Measurements from ENCODE around the gene SINHCAF.

The SINHCAF gene

DNA sequence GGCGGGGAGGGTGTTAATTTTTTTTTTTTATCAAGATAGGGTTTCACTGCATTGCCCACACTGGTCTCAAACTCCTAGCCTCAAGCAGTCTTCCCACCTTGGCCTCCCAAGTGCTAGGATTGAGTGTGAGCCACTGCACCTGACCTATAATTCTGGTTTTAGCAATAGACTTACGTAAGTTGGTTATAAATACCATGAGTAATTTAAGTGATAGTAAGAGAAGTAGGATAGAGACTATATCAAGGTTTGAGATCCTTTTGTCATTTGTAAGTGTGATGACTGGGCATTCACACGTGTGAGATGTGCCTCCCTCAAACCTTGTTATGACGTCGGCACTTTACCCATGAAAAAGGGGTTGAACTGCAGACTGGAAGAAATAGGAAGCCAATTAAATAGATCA lies 22.5 kb downstream of the SINHCAF start:
- H3K4me2 ChIP-seq (ENCODE audit: low read length, poor library complexity, severe bottlenecking) = no peak overlapping the region
- no peak overlapping the region for H3K4ac ChIP-seq (ENCODE audit: low read depth in 1 of 2, low read length in 2 of 2)
- no peak overlapping the region for H3K4me3 ChIP-seq (ENCODE audit: insufficient read depth in 1 of 2, low read depth in 1 of 2, low read length in 2 of 2)
- no peak overlapping the region for H3K14ac ChIP-seq (ENCODE audit: low read length in 2 of 2)
- H3K27me3 ChIP-seq (ENCODE audit: control insufficient read depth in 1 of 2, insufficient read depth in 1 of 2, low read length in 2 of 2) = no peaks in the 10 kb centered on the region
- H2BK12ac ChIP-seq (ENCODE audit: low read length in 2 of 2) = no peak overlapping the region
- no peaks in the 10 kb centered on the region for H3K9me3 ChIP-seq (ENCODE audit: control insufficient read depth, low read length)
- no peak overlapping the region for H2BK5ac ChIP-seq (ENCODE audit: low read depth, low read length, poor library complexity, severe bottlenecking)
- H4K91ac ChIP-seq (ENCODE audit: low read length) = no peak overlapping the region
- H3K36me3 ChIP-seq (ENCODE audit: control insufficient read depth in 1 of 2, insufficient read depth in 2 of 2, low read depth in 1 of 2, low read length in 2 of 2) = peaks cover 5 to 25% of the 10 kb centered on the region in 2 experiments
- no peak for DNase-seq
- no peak overlapping the region for H3K27ac ChIP-seq (ENCODE audit: low read length, poor library complexity, severe bottlenecking)
- peaks cover 7% of the 10 kb centered on the region for H3K4me1 ChIP-seq (ENCODE audit: control insufficient read depth, insufficient read depth, low read depth, low read length)
- H2BK120ac ChIP-seq (ENCODE audit: low read depth, low read length) = no peak overlapping the region
- no peak overlapping the region for H3K23ac ChIP-seq (ENCODE audit: low read length in 2 of 2)
- H2AFZ ChIP-seq (ENCODE audit: low read depth, low read length) = no peak overlapping the region
- no peak overlapping the region for H2AK5ac ChIP-seq (ENCODE audit: low read length, severe bottlenecking)
- WGBS = 93% methylated on average over 4 of the region's 5 CpGs
- H3K79me1 ChIP-seq (replicated peaks; ENCODE audit: low read length, poor library complexity, severe bottlenecking) = peaks cover 32% of the 10 kb centered on the region
- H2BK15ac ChIP-seq (ENCODE audit: low read depth, poor library complexity, severe bottlenecking) = no peak overlapping the region
- no peak overlapping the region for H4K8ac ChIP-seq (ENCODE audit: low read length)
- no peak overlapping the region for H3K18ac ChIP-seq (ENCODE audit: low read depth in 1 of 2, low read length in 2 of 2)
- H3K9ac ChIP-seq (ENCODE audit: low read length) = no peak overlapping the region

DNA sequence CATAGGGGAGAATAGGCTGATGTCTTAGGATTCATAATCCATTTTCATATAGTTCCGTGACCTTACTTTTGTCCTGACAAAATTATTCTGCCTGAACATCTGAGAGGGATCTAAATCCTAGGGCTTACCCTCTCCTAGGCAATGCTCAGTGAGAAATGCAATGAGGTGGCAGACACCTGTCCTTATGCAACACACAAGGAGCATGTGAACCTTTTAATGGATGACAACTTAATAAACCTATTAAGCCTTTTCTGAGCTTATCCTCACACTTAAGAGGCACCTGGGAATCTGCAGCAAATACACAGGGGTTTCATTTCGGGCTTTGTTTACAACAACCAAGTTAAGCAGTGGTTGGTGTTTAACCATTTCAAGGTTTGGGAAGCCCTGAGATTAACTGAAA lies 24.6 kb downstream of the SINHCAF start:
- Histone ChIP-seq H3K9me3 (ENCODE audit: control insufficient read depth, low read length) (no peaks in the 10 kb centered on the region), H2BK15ac (ENCODE audit: low read depth, poor library complexity, severe bottlenecking) (no peak overlapping the region), H2BK120ac (ENCODE audit: low read depth, low read length) (no peak overlapping the region), H2BK5ac (ENCODE audit: low read depth, low read length, poor library complexity, severe bottlenecking) (no peak overlapping the region), H3K23ac (ENCODE audit: low read length in 2 of 2) (no peak overlapping the region), H4K8ac (ENCODE audit: low read length) (no peak overlapping the region), H3K36me3 (ENCODE audit: control insufficient read depth in 1 of 2, insufficient read depth in 2 of 2, low read depth in 1 of 2, low read length in 2 of 2) (peaks cover 10 to 29% of the 10 kb centered on the region in 2 experiments), H2AFZ (ENCODE audit: low read depth, low read length) (no peak overlapping the region), H3K4me3 (ENCODE audit: insufficient read depth in 1 of 2, low read depth in 1 of 2, low read length in 2 of 2) (no peak overlapping the region), H3K18ac (ENCODE audit: low read depth in 1 of 2, low read length in 2 of 2) (no peak overlapping the region), H3K14ac (ENCODE audit: low read length in 2 of 2) (no peak overlapping the region), H2AK5ac (ENCODE audit: low read length, severe bottlenecking) (no peak overlapping the region), H3K27me3 (ENCODE audit: control insufficient read depth in 1 of 2, insufficient read depth in 1 of 2, low read length in 2 of 2) (no peaks in the 10 kb centered on the region), H3K4ac (ENCODE audit: low read depth in 1 of 2, low read length in 2 of 2) (no peak overlapping the region), H3K4me1 (ENCODE audit: control insufficient read depth, insufficient read depth, low read depth, low read length) (no peaks in the 10 kb centered on the region), H3K27ac (ENCODE audit: low read length, poor library complexity, severe bottlenecking) (no peak overlapping the region), H3K79me1 (replicated peaks; ENCODE audit: low read length, poor library complexity, severe bottlenecking) (peaks cover 34% of the 10 kb centered on the region), H3K9ac (ENCODE audit: low read length) (no peak overlapping the region), H3K4me2 (ENCODE audit: low read length, poor library complexity, severe bottlenecking) (no peak overlapping the region), H4K91ac (ENCODE audit: low read length) (no peak overlapping the region), H2BK12ac (ENCODE audit: low read length in 2 of 2) (no peak overlapping the region)
- DNase-seq = no peak
- WGBS = 81% methylated on average over 2 of the region's 2 CpGs

DNA sequence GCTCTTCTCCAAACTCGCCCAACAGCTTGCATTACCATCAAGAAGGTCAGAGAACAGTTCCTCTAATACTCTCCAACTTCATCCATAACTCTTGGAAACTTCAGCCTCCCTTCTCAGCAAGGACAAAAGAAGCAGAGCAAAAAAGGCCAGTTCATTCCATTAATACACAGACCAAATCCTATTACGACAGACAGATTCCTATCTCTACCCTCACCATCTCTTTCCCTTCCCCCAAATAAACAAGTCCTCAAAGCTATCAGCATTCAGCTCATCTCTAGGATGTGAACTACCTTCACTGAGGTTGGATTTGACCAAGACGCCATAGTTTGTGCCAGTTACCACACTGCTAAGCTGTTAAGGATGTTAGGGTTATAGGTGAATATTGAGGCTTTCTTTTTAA lies 25.2 kb downstream of the SINHCAF start:
- Histone ChIP-seq H3K4me2 (ENCODE audit: low read length, poor library complexity, severe bottlenecking) (no peak overlapping the region), H3K9ac (ENCODE audit: low read length) (no peak overlapping the region), H3K4me1 (ENCODE audit: control insufficient read depth, insufficient read depth, low read depth, low read length) (no peaks in the 10 kb centered on the region), H4K8ac (ENCODE audit: low read length) (no peak overlapping the region), H2BK15ac (ENCODE audit: low read depth, poor library complexity, severe bottlenecking) (no peak overlapping the region), H2AFZ (ENCODE audit: low read depth, low read length) (no peak overlapping the region), H3K79me1 (replicated peaks; ENCODE audit: low read length, poor library complexity, severe bottlenecking) (peaks cover 33% of the 10 kb centered on the region), H2BK5ac (ENCODE audit: low read depth, low read length, poor library complexity, severe bottlenecking) (no peak overlapping the region), H2AK5ac (ENCODE audit: low read length, severe bottlenecking) (no peak overlapping the region), H3K23ac (ENCODE audit: low read length in 2 of 2) (no peak overlapping the region), H3K9me3 (ENCODE audit: control insufficient read depth, low read length) (no peaks in the 10 kb centered on the region), H3K18ac (ENCODE audit: low read depth in 1 of 2, low read length in 2 of 2) (no peak overlapping the region), H2BK120ac (ENCODE audit: low read depth, low read length) (no peak overlapping the region), H2BK12ac (ENCODE audit: low read length in 2 of 2) (no peak overlapping the region), H3K27ac (ENCODE audit: low read length, poor library complexity, severe bottlenecking) (no peak overlapping the region), H3K14ac (ENCODE audit: low read length in 2 of 2) (no peak overlapping the region), H3K4me3 (ENCODE audit: insufficient read depth in 1 of 2, low read depth in 1 of 2, low read length in 2 of 2) (no peak overlapping the region), H3K27me3 (ENCODE audit: control insufficient read depth in 1 of 2, insufficient read depth in 1 of 2, low read length in 2 of 2) (no peaks in the 10 kb centered on the region), H3K36me3 (ENCODE audit: control insufficient read depth in 1 of 2, insufficient read depth in 2 of 2, low read depth in 1 of 2, low read length in 2 of 2) (peaks cover 13 to 29% of the 10 kb centered on the region in 2 experiments), H3K4ac (ENCODE audit: low read depth in 1 of 2, low read length in 2 of 2) (no peak overlapping the region), H4K91ac (ENCODE audit: low read length) (no peak overlapping the region)
- DNase-seq = peak; percentile 18
- 90% methylated on average over 3 of the region's 3 CpGs for WGBS

DNA sequence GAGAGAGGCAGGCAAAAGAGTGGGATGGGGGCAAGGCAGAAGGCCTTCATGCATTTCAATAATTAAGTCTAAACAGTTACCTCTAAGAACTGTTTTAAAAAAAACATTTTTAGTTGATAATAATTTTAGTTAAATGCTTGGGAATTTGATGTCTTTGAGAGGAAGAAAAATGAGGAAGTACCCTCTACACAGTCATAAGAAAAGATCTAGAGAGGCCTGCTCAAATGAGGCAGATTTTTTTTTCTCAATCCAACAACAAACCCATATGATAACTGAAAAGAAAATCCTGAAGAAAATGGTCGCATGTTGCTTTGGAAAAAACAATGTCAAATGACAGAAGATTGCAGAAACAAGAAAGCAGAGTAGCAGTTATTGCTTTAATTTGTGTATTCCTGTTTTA lies 25.6 kb downstream of the SINHCAF start:
- no peaks in the 10 kb centered on the region for H3K27me3 ChIP-seq (ENCODE audit: control insufficient read depth in 1 of 2, insufficient read depth in 1 of 2, low read length in 2 of 2)

More for the DNA sequence above, 25.6 kb downstream of the SINHCAF start:
- Histone ChIP-seq H3K4ac (ENCODE audit: low read depth in 1 of 2, low read length in 2 of 2) (no peak overlapping the region), H2BK15ac (ENCODE audit: low read depth, poor library complexity, severe bottlenecking) (no peak overlapping the region), H3K4me1 (ENCODE audit: control insufficient read depth, insufficient read depth, low read depth, low read length) (no peaks in the 10 kb centered on the region), H3K9ac (ENCODE audit: low read length) (no peak overlapping the region), H4K91ac (ENCODE audit: low read length) (no peak overlapping the region), H2AK5ac (ENCODE audit: low read length, severe bottlenecking) (no peak overlapping the region), H3K4me3 (ENCODE audit: insufficient read depth in 1 of 2, low read depth in 1 of 2, low read length in 2 of 2) (no peak overlapping the region), H2BK5ac (ENCODE audit: low read depth, low read length, poor library complexity, severe bottlenecking) (no peak overlapping the region), H3K9me3 (ENCODE audit: control insufficient read depth, low read length) (no peaks in the 10 kb centered on the region), H3K23ac (ENCODE audit: low read length in 2 of 2) (no peak overlapping the region), H2BK12ac (ENCODE audit: low read length in 2 of 2) (no peak overlapping the region), H2BK120ac (ENCODE audit: low read depth, low read length) (no peak overlapping the region), H3K4me2 (ENCODE audit: low read length, poor library complexity, severe bottlenecking) (no peak overlapping the region), H4K8ac (ENCODE audit: low read length) (no peak overlapping the region), H3K18ac (ENCODE audit: low read depth in 1 of 2, low read length in 2 of 2) (no peak overlapping the region), H3K14ac (ENCODE audit: low read length in 2 of 2) (no peak overlapping the region), H2AFZ (ENCODE audit: low read depth, low read length) (no peak overlapping the region), H3K36me3 (ENCODE audit: control insufficient read depth in 1 of 2, insufficient read depth in 2 of 2, low read depth in 1 of 2, low read length in 2 of 2) (peaks cover 13 to 29% of the 10 kb centered on the region in 2 experiments), H3K79me1 (replicated peaks; ENCODE audit: low read length, poor library complexity, severe bottlenecking) (peaks cover 33% of the 10 kb centered on the region), H3K27ac (ENCODE audit: low read length, poor library complexity, severe bottlenecking) (no peak overlapping the region)
- no CpG with 5 or more reads among the region's 1 CpG for WGBS
- DNase-seq = no peak
